Measurements from ENCODE around the gene SPATA21.
A peak's percentile ranks its signal among the peaks of the same experiment; 100 is the strongest.

The SPATA21 gene

GRCh38 chr1:16442265-16442664 is 5.0 kb upstream of the SPATA21 start:
- TF ChIP-seq GATA1 (IDR thresholded peaks at IDR 0.05; ENCODE audit: low read depth, low read length) (no peak), POLR2A (IDR thresholded peaks at IDR 0.05; ENCODE audit: low read length) (no peak)
- DNase-seq: no peak

DNA sequence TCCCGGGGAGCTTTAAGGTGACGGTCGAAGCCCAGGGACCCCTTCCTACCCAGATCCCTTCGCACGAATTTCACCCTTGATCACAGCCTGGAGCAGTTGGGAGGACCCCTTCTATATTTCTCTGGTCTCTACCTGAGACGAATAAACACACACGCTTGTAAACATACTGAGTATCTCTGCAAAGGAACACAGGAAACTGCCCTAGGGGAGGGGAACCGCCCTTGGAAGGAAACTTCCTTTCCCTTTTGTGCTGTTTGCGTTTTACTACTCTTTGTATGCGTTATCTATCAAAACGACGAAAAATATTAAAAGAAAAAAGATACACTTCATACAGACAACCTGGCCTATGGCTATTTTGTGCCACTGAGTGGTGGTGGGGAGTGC is 4.0 kb upstream of the SPATA21 start:
- peak; percentile 50 to 65 for DNase-seq
- TF ChIP-seq POLR2A (IDR thresholded peaks at IDR 0.05; ENCODE audit: low read length) (no peak), GATA1 (IDR thresholded peaks at IDR 0.05; ENCODE audit: low read depth, low read length) (no peak)

- DNase-seq: peak; percentile 94 to 96
- TF ChIP-seq GATA1 (IDR thresholded peaks at IDR 0.05; ENCODE audit: low read depth, low read length) (no peak), POLR2A (IDR thresholded peaks at IDR 0.05; ENCODE audit: low read length) (peak; percentile 89)
Measured at GRCh38 chr1:16440470-16441281, 3.5 kb upstream of the SPATA21 start, which contains the start of gene NECAP2. Gene NECAP2, plus strand, starts transcription at chr1:16440724. Its CDS starts 38 bp downstream, at chr1:16440762.

DNA sequence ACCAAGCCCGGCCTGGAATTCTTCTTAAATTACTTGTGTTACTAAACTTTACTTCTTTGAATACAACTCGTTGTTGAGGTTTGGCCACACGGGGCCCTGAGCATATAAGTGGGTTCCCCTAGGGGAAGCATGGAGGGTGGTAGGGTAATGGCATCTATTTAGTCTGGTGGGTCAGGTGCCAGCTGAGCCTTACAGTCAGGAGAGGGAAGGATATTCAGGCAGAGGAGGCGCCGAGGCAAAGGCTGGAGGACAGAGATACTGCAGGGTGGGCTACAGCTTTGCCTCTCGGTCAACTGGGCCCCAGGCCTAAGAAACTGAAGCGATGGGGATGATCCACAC is 2.9 kb upstream of the SPATA21 start:
- TF ChIP-seq POLR2A (IDR thresholded peaks at IDR 0.05; ENCODE audit: low read length) (no peak), GATA1 (IDR thresholded peaks at IDR 0.05; ENCODE audit: low read depth, low read length) (no peak)
- DNase-seq: no peak

GRCh38 chr1:16438924-16439323 is 1.7 kb upstream of the SPATA21 start:
- TF ChIP-seq GATA1 (IDR thresholded peaks at IDR 0.05; ENCODE audit: low read depth, low read length) (no peak), POLR2A (IDR thresholded peaks at IDR 0.05; ENCODE audit: low read length) (no peak)
- DNase-seq: no peak

- no peak for DNase-seq
- TF ChIP-seq GATA1 (IDR thresholded peaks at IDR 0.05; ENCODE audit: low read depth, low read length) (no peak), POLR2A (IDR thresholded peaks at IDR 0.05; ENCODE audit: low read length) (no peak)
Measured at GRCh38 chr1:16438516-16438915, 1.3 kb upstream of the SPATA21 start.

- no peak for DNase-seq
- TF ChIP-seq POLR2A (IDR thresholded peaks at IDR 0.05; ENCODE audit: low read length) (no peak), GATA1 (IDR thresholded peaks at IDR 0.05; ENCODE audit: low read depth, low read length) (no peak)
Measured at GRCh38 chr1:16434501-16434900, 2.7 kb downstream of the SPATA21 start.

DNA sequence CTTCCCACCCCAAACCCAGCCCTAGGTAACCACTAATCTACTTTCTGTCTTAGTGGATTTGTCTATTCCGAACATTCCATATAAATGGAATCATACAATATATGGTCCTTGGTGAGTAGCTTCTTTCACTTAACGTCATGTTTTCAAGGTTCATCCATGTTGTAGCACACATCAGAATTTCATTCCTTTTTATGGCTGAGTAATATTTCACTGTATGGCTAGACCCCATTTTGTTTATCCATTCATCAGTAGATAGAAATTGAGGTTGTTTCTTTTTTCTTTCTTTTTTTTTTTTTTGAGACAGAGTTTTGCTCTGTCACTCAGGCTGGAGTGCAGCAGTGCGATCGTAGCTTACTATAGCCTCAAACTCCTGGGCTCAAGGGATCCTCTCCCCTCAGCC is 3.2 kb downstream of the SPATA21 start:
- no peak for DNase-seq
- no peak for TF ChIP-seq GATA1 (IDR thresholded peaks at IDR 0.05; ENCODE audit: low read depth, low read length)
- no peak for TF ChIP-seq POLR2A (IDR thresholded peaks at IDR 0.05; ENCODE audit: low read length)

GRCh38 chr1:16433030-16433429 is 4.2 kb downstream of the SPATA21 start:
- no peak for DNase-seq

GRCh38 chr1:16430606-16431005 is 6.6 kb downstream of the SPATA21 start:
- TF ChIP-seq POLR2A (IDR thresholded peaks at IDR 0.05; ENCODE audit: low read length) (no peak), GATA1 (IDR thresholded peaks at IDR 0.05; ENCODE audit: low read depth, low read length) (no peak)
- no peak for DNase-seq

More at GRCh38 chr1:16433030-16433429, 4.2 kb downstream of the SPATA21 start:
- TF ChIP-seq POLR2A (IDR thresholded peaks at IDR 0.05; ENCODE audit: low read length) (no peak), GATA1 (IDR thresholded peaks at IDR 0.05; ENCODE audit: low read depth, low read length) (no peak)

DNA sequence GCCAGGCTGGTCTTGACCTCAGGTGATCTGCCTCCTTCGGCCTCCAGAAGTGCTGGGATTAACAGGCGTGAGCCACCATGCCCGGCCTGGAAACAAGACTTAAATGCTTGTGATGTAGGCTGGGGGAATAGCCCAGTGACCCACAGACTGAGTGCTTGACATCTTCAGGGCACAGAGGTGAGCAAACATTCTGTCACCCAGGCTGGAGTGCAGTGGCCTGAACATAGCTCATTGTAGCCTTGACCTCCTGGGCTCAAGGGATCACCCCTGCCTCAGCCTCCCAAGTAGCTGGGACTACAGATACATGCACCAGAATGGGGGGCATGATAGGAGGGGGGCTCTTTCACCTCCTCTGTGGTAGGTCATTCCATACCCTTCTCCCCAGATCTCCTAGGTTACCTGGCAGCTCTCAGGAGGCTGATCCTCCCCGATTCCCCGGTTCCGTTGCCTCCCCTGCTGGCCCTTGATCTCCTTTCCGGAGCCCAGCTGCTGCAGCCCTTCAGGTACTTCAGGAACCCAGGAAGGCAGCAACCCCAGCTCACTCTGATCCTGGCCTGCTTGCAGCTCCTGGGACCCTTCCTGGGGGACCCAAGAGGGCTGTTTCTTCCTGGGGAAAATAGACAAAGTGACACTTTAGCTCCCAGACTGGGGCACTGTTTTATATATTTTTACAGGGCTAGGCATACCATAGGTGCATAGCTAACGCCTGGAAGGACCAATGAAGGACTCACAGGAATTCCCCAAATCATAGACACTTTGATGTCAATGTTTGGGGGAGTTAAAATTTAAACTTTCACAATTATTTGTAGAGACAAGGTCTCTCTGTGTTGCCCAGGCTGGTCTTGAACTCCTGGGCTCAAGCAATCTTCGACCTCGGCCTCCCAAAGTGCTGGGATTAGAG is 11.8 kb downstream of the SPATA21 start:
- no peak for DNase-seq
- TF ChIP-seq GATA1 (IDR thresholded peaks at IDR 0.05; ENCODE audit: low read depth, low read length) (no peak), POLR2A (IDR thresholded peaks at IDR 0.05; ENCODE audit: low read length) (no peak)

- no peak for DNase-seq
- TF ChIP-seq GATA1 (IDR thresholded peaks at IDR 0.05; ENCODE audit: low read depth, low read length): no peak
- no peak for TF ChIP-seq POLR2A (IDR thresholded peaks at IDR 0.05; ENCODE audit: low read length)
Measured at GRCh38 chr1:16422041-16422440, 15.2 kb downstream of the SPATA21 start.

GRCh38 chr1:16421201-16421600 is 16.0 kb downstream of the SPATA21 start:
- DNase-seq: no peak
- TF ChIP-seq GATA1 (IDR thresholded peaks at IDR 0.05; ENCODE audit: low read depth, low read length) (no peak), POLR2A (IDR thresholded peaks at IDR 0.05; ENCODE audit: low read length) (no peak)

- TF ChIP-seq POLR2A (IDR thresholded peaks at IDR 0.05; ENCODE audit: low read length): no peak
- no peak for TF ChIP-seq GATA1 (IDR thresholded peaks at IDR 0.05; ENCODE audit: low read depth, low read length)
- DNase-seq: no peak
Measured at GRCh38 chr1:16420424-16421118, 16.7 kb downstream of the SPATA21 start.
